Mesenchymal stem cell (in vitro differentiated cells and primary cell): ENCODE results near the gene USE1.
A peak's percentile ranks its signal among the peaks of the same experiment; 100 is the strongest.

Experiments used
- DNase-seq: peaks from one replicate; pipeline ENCODE4 v3.0.0-alpha.2; 2013
- H2AFZ ChIP-seq: one replicate; pipeline ENCODE4 v1.6.1; 2013; ENCODE audit warnings: low read depth, mild to moderate bottlenecking, control low read depth, inconsistent platforms, low read length, moderate library complexity
- H2AK5ac ChIP-seq: 2 replicates; pipeline ENCODE4 v1.6.1; 2013; ENCODE audit warnings: low read length, moderate library complexity, mild to moderate bottlenecking, inconsistent platforms; ENCODE audit not compliant: severe bottlenecking
- H2BK120ac ChIP-seq: one replicate; pipeline ENCODE4 v1.6.1; 2013; ENCODE audit warnings: low read depth, mild to moderate bottlenecking, inconsistent platforms, low read length, moderate library complexity
- H2BK12ac ChIP-seq, 2 experiments: one replicate each; pipeline ENCODE4 v1.6.1; 2013; ENCODE audit warnings: inconsistent platforms in 2 of 2, low read length in 2 of 2, mild to moderate bottlenecking in 2 of 2, moderate library complexity in 2 of 2, control low read depth in 1 of 2
- H2BK15ac ChIP-seq: one replicate; pipeline ENCODE4 v1.6.1; 2013; ENCODE audit warnings: mild to moderate bottlenecking, low read depth, inconsistent platforms; ENCODE audit not compliant: poor library complexity, severe bottlenecking
- H2BK5ac ChIP-seq: 2 replicates; pipeline ENCODE4 v1.6.1; 2013; ENCODE audit warnings: low read depth, mild to moderate bottlenecking, low read length, control low read depth, inconsistent platforms; ENCODE audit not compliant: poor library complexity, severe bottlenecking
- H3K14ac ChIP-seq, 2 experiments: one replicate each; pipeline ENCODE4 v1.6.1; 2013; ENCODE audit warnings: inconsistent platforms in 2 of 2, low read length in 2 of 2, control low read depth in 1 of 2, mild to moderate bottlenecking in 1 of 2, moderate library complexity in 1 of 2
- H3K18ac ChIP-seq, 2 experiments: one replicate each; pipeline ENCODE4 v1.6.1; 2013; ENCODE audit warnings: inconsistent platforms in 2 of 2, low read length in 2 of 2, control low read depth in 1 of 2, low read depth in 1 of 2, mild to moderate bottlenecking in 1 of 2
- H3K23ac ChIP-seq, 2 experiments: one replicate each; pipeline ENCODE4 v1.6.1; 2013; ENCODE audit warnings: inconsistent platforms in 2 of 2, low read length in 2 of 2, mild to moderate bottlenecking in 2 of 2, moderate library complexity in 2 of 2, control low read depth in 1 of 2
- H3K27ac ChIP-seq: 2 replicates; pipeline ENCODE4 v1.5.1; 2013; ENCODE audit warnings: mild to moderate bottlenecking, moderate library complexity, low read length, control low read depth, inconsistent platforms; ENCODE audit not compliant: poor library complexity, severe bottlenecking
- H3K27me3 ChIP-seq, 2 experiments: 2 replicates each; pipeline versions ENCODE4 v1.6.1 to v1.7.0; 2013; ENCODE audit warnings: low read length in 2 of 2, mild to moderate bottlenecking in 2 of 2, moderate library complexity in 2 of 2, control low read depth in 1 of 2, inconsistent platforms in 1 of 2; ENCODE audit not compliant: control insufficient read depth in 1 of 2, insufficient read depth in 1 of 2
- H3K36me3 ChIP-seq, 2 experiments: 2 replicates each; pipeline versions ENCODE4 v1.6.1 to v1.7.0; 2013; ENCODE audit warnings: low read length in 2 of 2, control low read depth in 1 of 2, inconsistent platforms in 1 of 2, low read depth in 1 of 2, mild to moderate bottlenecking in 1 of 2; ENCODE audit not compliant: insufficient read depth in 2 of 2, control insufficient read depth in 1 of 2
- H3K4ac ChIP-seq, 2 experiments: one replicate each; pipeline ENCODE4 v1.6.1; 2013; ENCODE audit warnings: inconsistent platforms in 2 of 2, low read length in 2 of 2, mild to moderate bottlenecking in 2 of 2, moderate library complexity in 2 of 2, control low read depth in 1 of 2, low read depth in 1 of 2
- H3K4me1 ChIP-seq: 2 replicates; pipeline ENCODE4 v1.6.1; 2013; ENCODE audit warnings: low read depth, low read length, control low read depth; ENCODE audit not compliant: control insufficient read depth, insufficient read depth
- H3K4me2 ChIP-seq: 2 replicates; pipeline ENCODE4 v1.6.1; 2013; ENCODE audit warnings: low read length, mild to moderate bottlenecking, inconsistent platforms; ENCODE audit not compliant: poor library complexity, severe bottlenecking
- H3K4me3 ChIP-seq, 2 experiments: 2 replicates each; pipeline versions ENCODE4 v1.5.1 to v1.7.0; 2013; ENCODE audit warnings: low read length in 2 of 2, mild to moderate bottlenecking in 2 of 2, control low read depth in 1 of 2, low read depth in 1 of 2; ENCODE audit not compliant: insufficient read depth in 1 of 2
- H3K79me1 ChIP-seq: replicated peaks from 2 replicates; pipeline ENCODE4 v1.6.1; 2013; ENCODE audit warnings: mild to moderate bottlenecking, control low read depth, low read length, inconsistent platforms; ENCODE audit not compliant: poor library complexity, severe bottlenecking
- H3K9ac ChIP-seq: 2 replicates; pipeline ENCODE4 v1.7.0; 2013; ENCODE audit warnings: mild to moderate bottlenecking, low read length, moderate library complexity
- H3K9me3 ChIP-seq: 2 replicates; pipeline ENCODE4 v1.7.0; 2013; ENCODE audit warnings: mild to moderate bottlenecking, low read length; ENCODE audit not compliant: control insufficient read depth
- H4K8ac ChIP-seq: one replicate; pipeline ENCODE4 v1.6.1; 2013; ENCODE audit warnings: inconsistent platforms, mild to moderate bottlenecking, low read length, moderate library complexity
- H4K91ac ChIP-seq: one replicate; pipeline ENCODE4 v1.6.1; 2013; ENCODE audit warnings: mild to moderate bottlenecking, low read length, inconsistent platforms
- WGBS: methylation state at CpG from one replicate; pipeline ENCODE4 v1.1.7; 2013; ENCODE audit warnings: mixed read lengths; 5-methylcytosine and 5-hydroxymethylcytosine counted together

USE1 gene

DNA sequence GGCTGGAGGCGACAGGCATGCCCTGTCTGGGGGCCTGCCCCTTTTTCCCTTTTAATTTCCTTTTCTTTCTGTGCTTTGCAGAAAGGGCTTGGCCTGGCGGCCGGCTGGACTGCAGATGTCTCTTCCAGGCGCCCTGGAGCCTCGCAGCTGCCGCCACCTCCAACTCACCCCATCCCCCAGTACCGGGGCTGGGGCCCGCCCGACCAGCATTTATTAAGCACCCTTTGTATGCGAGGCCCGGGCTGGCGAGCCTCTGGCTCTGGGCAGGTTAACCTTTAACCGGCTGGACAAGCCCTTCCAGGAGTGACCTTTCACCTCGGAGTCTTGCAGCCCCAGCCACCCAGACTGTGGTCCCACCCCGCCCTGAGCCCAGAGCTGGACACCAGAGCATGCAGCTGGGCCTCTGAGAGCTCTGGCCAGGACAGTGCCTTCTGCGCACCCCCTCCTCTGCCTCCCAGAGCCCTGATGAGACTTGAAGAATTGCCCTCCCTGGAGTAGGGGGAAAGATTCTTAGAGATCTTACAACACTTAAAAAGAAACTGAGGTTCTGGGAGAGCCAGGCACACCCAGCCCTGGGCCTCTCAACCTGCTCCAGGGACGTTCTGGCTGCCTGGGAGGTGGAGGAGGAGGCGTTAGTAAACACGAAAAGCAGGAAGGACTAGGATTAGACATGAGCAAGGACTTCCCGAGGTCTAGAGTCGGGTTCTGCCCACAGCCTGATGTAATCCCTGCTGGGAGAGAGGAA is 31.7 kb downstream of the USE1 start:
- Histone ChIP-seq H3K23ac (no peak overlapping the region), H2AK5ac (peak overlapping the region; percentile 62), H3K4ac (peak overlapping the region; percentile 85 to 90), H4K8ac (peak overlapping the region; percentile 95), H3K18ac (peak overlapping the region; percentile 85 to 99), H3K27ac (peak overlapping the region; percentile 90), H2BK12ac (peak overlapping the region; percentile 82 to 94), H3K14ac (peak overlapping the region in 1 of 2 experiments; percentile 50), H3K4me3 (peak overlapping the region; percentile 16 to 69), H2AFZ (no peak overlapping the region), H2BK5ac (peak overlapping the region; percentile 59), H2BK15ac (peak overlapping the region; percentile 82), H3K27me3 (no peaks in the 10 kb centered on the region), H3K9me3 (no peaks in the 10 kb centered on the region), H3K4me1 (peaks cover 46% of the 10 kb centered on the region), H4K91ac (peak overlapping the region; percentile 95), H2BK120ac (peak overlapping the region; percentile 75), H3K79me1 (no peaks in the 10 kb centered on the region), H3K36me3 (no peaks in the 10 kb centered on the region), H3K9ac (peak overlapping the region; percentile 71), H3K4me2 (peak overlapping the region; percentile 57)
- WGBS: 5% methylated on average over 20 of the region's 21 CpGs
- DNase-seq: peak; percentile 87

DNA sequence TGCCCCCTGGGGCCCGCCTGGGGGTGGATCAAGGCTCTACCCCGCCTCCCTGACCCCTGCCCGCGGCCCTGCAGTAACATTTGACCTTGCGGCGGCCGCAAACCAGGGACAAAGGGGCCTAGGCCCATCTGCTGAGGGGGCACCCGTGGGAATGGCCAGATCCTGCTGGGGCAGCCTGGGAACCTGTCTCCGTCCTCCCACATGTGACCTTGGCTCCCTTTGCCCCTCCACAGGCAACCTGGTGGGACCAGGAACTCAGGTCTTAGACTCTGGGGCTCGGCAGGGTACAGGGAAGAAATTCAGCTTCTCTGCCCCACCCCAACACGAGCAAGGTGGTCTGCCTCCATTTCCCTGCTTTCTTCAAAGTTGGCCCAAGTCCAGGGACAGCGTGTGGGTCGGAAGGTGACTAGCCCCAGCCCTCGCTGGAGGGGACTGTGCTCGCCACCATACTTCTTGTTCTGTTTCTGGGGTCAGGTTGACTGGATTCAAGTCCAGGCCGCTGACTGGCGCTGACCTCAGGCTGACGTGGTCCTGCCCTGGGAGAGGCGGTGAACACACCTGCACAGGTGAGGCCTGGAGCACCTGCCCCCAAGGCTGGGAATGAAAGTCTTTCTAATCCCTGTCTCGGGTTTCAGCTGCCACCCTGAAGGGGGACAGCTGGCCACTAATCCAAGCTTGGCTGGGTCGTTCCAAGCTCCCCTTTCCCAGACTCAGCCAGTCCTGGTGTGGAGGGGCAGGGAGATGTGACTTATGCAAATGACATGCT is 33.0 kb downstream of the USE1 start:
- DNase-seq: peak; percentile 32
- Histone ChIP-seq H3K27ac (no peak overlapping the region), H4K91ac (peak overlapping the region; percentile 97), H3K9ac (no peak overlapping the region), H3K79me1 (no peaks in the 10 kb centered on the region), H4K8ac (peak overlapping the region; percentile 91), H3K4me3 (no peak overlapping the region), H2BK12ac (peak overlapping the region; percentile 69 to 100), H3K27me3 (no peaks in the 10 kb centered on the region), H2AFZ (peak overlapping the region; percentile 43), H2BK15ac (peak overlapping the region; percentile 60), H3K9me3 (no peaks in the 10 kb centered on the region), H3K4me1 (peaks cover 35% of the 10 kb centered on the region), H3K23ac (peak overlapping the region in 1 of 2 experiments; percentile 30), H2BK5ac (peak overlapping the region; percentile 35), H3K18ac (peak overlapping the region; percentile 85 to 89), H3K4ac (peak overlapping the region; percentile 72 to 95), H3K36me3 (no peaks in the 10 kb centered on the region), H2BK120ac (peak overlapping the region; percentile 91), H2AK5ac (peak overlapping the region; percentile 94), H3K14ac (peak overlapping the region in 1 of 2 experiments; percentile 77), H3K4me2 (no peak overlapping the region)
- 57% methylated on average over 21 of the region's 21 CpGs for WGBS

DNA sequence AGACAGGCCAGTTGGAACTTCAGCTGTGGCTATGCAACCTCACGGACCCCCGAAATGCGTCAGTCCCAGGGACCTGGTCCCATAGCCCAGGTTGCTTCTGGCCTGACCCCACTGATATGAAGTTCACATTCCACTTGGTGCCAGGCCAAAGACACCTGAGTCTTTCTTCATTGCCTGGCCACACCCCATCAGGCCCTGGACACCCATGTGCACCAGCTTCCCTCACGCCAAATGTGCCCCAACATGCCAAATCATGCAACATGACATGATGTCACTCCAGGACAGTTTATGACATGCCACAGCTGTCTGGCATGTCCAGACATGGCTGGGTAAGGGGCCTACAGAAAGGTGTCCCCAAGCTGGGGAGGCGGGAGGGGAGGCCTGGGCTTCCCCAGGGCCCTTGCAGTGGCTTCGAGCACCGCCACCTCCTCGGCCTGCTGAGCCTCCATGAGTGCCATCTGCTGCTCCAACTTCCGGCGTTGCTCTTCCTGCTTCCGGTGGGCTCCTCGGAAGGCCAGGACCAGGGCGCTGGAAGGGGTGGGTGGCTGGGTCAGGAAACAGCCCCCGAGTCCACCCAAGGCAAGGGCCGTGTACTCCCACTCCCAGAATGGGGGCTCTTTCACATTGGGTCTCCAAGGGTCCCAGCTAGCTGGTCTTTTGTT is 34.9 kb downstream of the USE1 start:
- H2AFZ ChIP-seq: no peak overlapping the region
- no peak overlapping the region for H3K4me2 ChIP-seq
- no peak overlapping the region for H2AK5ac ChIP-seq
- H3K79me1 ChIP-seq: no peaks in the 10 kb centered on the region
- no peak overlapping the region for H3K9ac ChIP-seq
- WGBS: 95% methylated on average over 15 of the region's 15 CpGs
- no peaks in the 10 kb centered on the region for H3K36me3 ChIP-seq
- peak overlapping the region; percentile 31 to 46 for H2BK12ac ChIP-seq
- H3K23ac ChIP-seq: no peak overlapping the region
- no peak overlapping the region for H3K4me3 ChIP-seq
- peak overlapping the region; percentile 13 for H2BK120ac ChIP-seq
- H2BK15ac ChIP-seq: no peak overlapping the region
- peak overlapping the region; percentile 29 for H4K8ac ChIP-seq
- peak overlapping the region; percentile 8 to 40 for H3K18ac ChIP-seq
- no peaks in the 10 kb centered on the region for H3K9me3 ChIP-seq
- peaks cover 33% of the 10 kb centered on the region for H3K4me1 ChIP-seq
- no peak overlapping the region for H2BK5ac ChIP-seq
- H3K14ac ChIP-seq: no peak overlapping the region
- peak overlapping the region in 1 of 2 experiments; percentile 43 for H3K4ac ChIP-seq
- no peak for DNase-seq
- H4K91ac ChIP-seq: peak overlapping the region; percentile 87
- peaks cover 0 to 3% of the 10 kb centered on the region in 2 experiments for H3K27me3 ChIP-seq
- no peak overlapping the region for H3K27ac ChIP-seq

DNA sequence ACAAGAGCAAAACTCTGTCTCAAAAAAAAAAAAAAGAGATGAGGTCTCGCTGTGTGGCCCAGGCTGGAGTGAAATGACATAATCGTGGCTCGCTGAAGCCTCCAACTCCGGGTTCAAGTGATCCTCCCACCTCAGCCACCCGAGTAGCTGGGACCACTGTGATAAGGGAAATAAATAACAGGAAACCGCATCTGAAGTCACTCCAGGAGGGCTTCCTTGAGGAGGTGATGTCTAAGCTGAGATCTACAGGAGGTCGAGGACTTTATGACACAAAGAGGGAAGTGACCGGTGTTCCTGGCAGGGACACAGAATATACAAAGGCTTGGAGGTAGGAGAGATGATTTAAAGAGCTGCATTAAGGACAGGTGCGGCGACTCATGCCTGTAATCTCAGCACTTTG is 39.5 kb downstream of the USE1 start:
- H2BK120ac ChIP-seq: no peak overlapping the region
- H3K14ac ChIP-seq: no peak overlapping the region
- 88% methylated on average over 10 of the region's 10 CpGs for WGBS
- H3K23ac ChIP-seq: no peak overlapping the region
- no peak overlapping the region for H4K8ac ChIP-seq
- no peak overlapping the region for H3K9ac ChIP-seq
- DNase-seq: no peak
- no peak overlapping the region for H3K18ac ChIP-seq
- peaks cover 0 to 10% of the 10 kb centered on the region in 2 experiments for H3K27me3 ChIP-seq
- no peak overlapping the region for H2BK15ac ChIP-seq
- no peak overlapping the region for H3K4me2 ChIP-seq
- H3K27ac ChIP-seq: no peak overlapping the region
- H3K4me3 ChIP-seq: no peak overlapping the region
- no peak overlapping the region for H4K91ac ChIP-seq
- H2BK12ac ChIP-seq: no peak overlapping the region
- H3K4ac ChIP-seq: no peak overlapping the region
- no peak overlapping the region for H2AK5ac ChIP-seq
- H3K79me1 ChIP-seq: no peaks in the 10 kb centered on the region
- H2AFZ ChIP-seq: no peak overlapping the region
- peaks cover 6% of the 10 kb centered on the region for H3K9me3 ChIP-seq
- peaks cover 11% of the 10 kb centered on the region for H3K4me1 ChIP-seq
- no peaks in the 10 kb centered on the region for H3K36me3 ChIP-seq
- H2BK5ac ChIP-seq: no peak overlapping the region
